Measurements from ENCODE around the gene ABCA10.

ABCA10 gene

GRCh38 chr17:69179227-69179952, 49.2 kb downstream of the ABCA10 start:
- no peaks in the 10 kb centered on the region for H3K4me1 Mint-ChIP-seq
- no peak overlapping the region for H3K27ac Mint-ChIP-seq
- no peak for TF ChIP-seq CTCF (IDR thresholded peaks at IDR 0.05; ENCODE audit: unreplicated experiment in 3 of 3)

GRCh38 chr17:69176457-69176795, 52.2 kb downstream of the ABCA10 start:
- Mint-ChIP-seq H3K27ac (no peak overlapping the region), H3K9me3 (no peaks in the 10 kb centered on the region), H3K36me3 (ENCODE audit: low read depth) (no peaks in the 10 kb centered on the region), H3K27me3 (ENCODE audit: low read depth) (no peaks in the 10 kb centered on the region), H3K4me3 (no peak overlapping the region), H3K4me1 (no peaks in the 10 kb centered on the region)
- TF ChIP-seq CTCF (IDR thresholded peaks at IDR 0.05; ENCODE audit: unreplicated experiment in 3 of 3) = no peak

More at GRCh38 chr17:69179227-69179952, 49.2 kb downstream of the ABCA10 start:
- H3K9me3 Mint-ChIP-seq = no peaks in the 10 kb centered on the region
- H3K36me3 Mint-ChIP-seq (ENCODE audit: low read depth) = no peaks in the 10 kb centered on the region
- no peaks in the 10 kb centered on the region for H3K27me3 Mint-ChIP-seq (ENCODE audit: low read depth)
- no peak overlapping the region for H3K4me3 Mint-ChIP-seq

- TF ChIP-seq CTCF (IDR thresholded peaks at IDR 0.05; ENCODE audit: unreplicated experiment in 3 of 3) = no peak
- no peaks in the 10 kb centered on the region for H3K9me3 Mint-ChIP-seq
- no peak overlapping the region for H3K4me3 Mint-ChIP-seq
- H3K36me3 Mint-ChIP-seq (ENCODE audit: low read depth) = no peaks in the 10 kb centered on the region
- no peaks in the 10 kb centered on the region for H3K4me1 Mint-ChIP-seq
- no peaks in the 10 kb centered on the region for H3K27me3 Mint-ChIP-seq (ENCODE audit: low read depth)
- no peak overlapping the region for H3K27ac Mint-ChIP-seq
Measured at GRCh38 chr17:69175625-69176456, 52.8 kb downstream of the ABCA10 start.

GRCh38 chr17:69175262-69175624, 53.4 kb downstream of the ABCA10 start:
- no peak overlapping the region for H3K4me3 Mint-ChIP-seq
- peaks cover 2% of the 10 kb centered on the region for H3K9me3 Mint-ChIP-seq
- no peak for TF ChIP-seq CTCF (IDR thresholded peaks at IDR 0.05; ENCODE audit: unreplicated experiment in 3 of 3)
- no peaks in the 10 kb centered on the region for H3K36me3 Mint-ChIP-seq (ENCODE audit: low read depth)
- H3K27ac Mint-ChIP-seq = no peak overlapping the region
- H3K4me1 Mint-ChIP-seq = no peaks in the 10 kb centered on the region
- H3K27me3 Mint-ChIP-seq (ENCODE audit: low read depth) = no peaks in the 10 kb centered on the region

- Mint-ChIP-seq H3K4me3 (no peak overlapping the region), H3K27ac (no peak overlapping the region), H3K9me3 (peaks cover 2% of the 10 kb centered on the region), H3K4me1 (no peaks in the 10 kb centered on the region), H3K36me3 (ENCODE audit: low read depth) (no peaks in the 10 kb centered on the region), H3K27me3 (ENCODE audit: low read depth) (peaks cover 3% of the 10 kb centered on the region)
- no peak for TF ChIP-seq CTCF (IDR thresholded peaks at IDR 0.05; ENCODE audit: unreplicated experiment in 3 of 3)
Measured at GRCh38 chr17:69173118-69173517, 55.5 kb downstream of the ABCA10 start.
